K562 (cell line): ENCODE results near the gene NOSIP. TPM values are rescaled to one million over a fixed set of nuclear protein-coding genes. Genes with fewer than 3 reads are reported as not detected.

Experiments used
- ATAC-seq: fragments of 200-7000 bp; cut with Tn5 transposase; 3 replicates; pipeline ENCODE4 v1.9.1; 2020; ENCODE audit warnings: moderate library complexity
- BruUV-seq: library from RNA; stranded (reverse); fragments of 400-500 nt; replicated peaks from 2 replicates; lab custom pipeline; 2021; lab: Mats Ljungman, UMichigan
- CTCF ChIA-PET: fragments of 300-600 bp; formaldehyde crosslinking; extraction: SDS; loops from one replicate; lab custom pipeline; 2021; ENCODE audit warnings: low intra/inter-chr PET ratio; lab: Yijun Ruan, JAX
- POLR2A ChIA-PET: fragments of 300-600, 350-650 bp; sonication (Branson Sonifier 250); formaldehyde crosslinking; extraction: SDS; loops from one replicate; lab custom pipeline; 2021; ENCODE audit warnings: antibody characterized with exemption, inconsistent platforms; lab: Yijun Ruan, JAX
- DNase-seq, 4 experiments: peaks; one replicate each; pipeline versions ENCODE4 v3.0.0 to v3.0.0-alpha.2; 2011 to 2018; ENCODE audit warnings: low spot score in 3 of 4, mixed read lengths in 3 of 4; ENCODE audit errors: extremely low read depth in 1 of 4
- FAIRE-seq: peaks from 2 replicates; lab custom pipeline; 2011; peaks lifted over from hg19 to GRCh38; lab: Jason Lieb, UNC
- H2AFZ ChIP-seq: 2 replicates; pipeline ENCODE4 v1.6.0; 2011; ENCODE audit warnings: low read depth, low read length, control low read depth, inconsistent platforms
- H3K27ac ChIP-seq: fragments of 200-600 bp; 3 replicates; pipeline ENCODE4 v1.8.0; 2011; ENCODE audit warnings: low read depth, mild to moderate bottlenecking, control low read depth, inconsistent platforms, low read length, moderate library complexity, mixed read lengths; ENCODE audit errors: extremely low read depth
- H3K27me3 ChIP-seq, 2 experiments: fragments of 300-600 bp in 1 of 2; 2 replicates in 1 of 2; 3 replicates in 1 of 2; pipeline versions ENCODE4 v1.6.0 to v1.8.0; 2011; ENCODE audit warnings: inconsistent platforms in 2 of 2, low read length in 2 of 2, mild to moderate bottlenecking in 1 of 2, mixed read lengths in 1 of 2, moderate library complexity in 1 of 2; ENCODE audit not compliant: control insufficient read depth in 2 of 2, insufficient read depth in 2 of 2
- H3K36me3 ChIP-seq: fragments of 300-600 bp; 3 replicates; pipeline ENCODE4 v1.8.0; 2011; ENCODE audit warnings: mild to moderate bottlenecking, low read length, inconsistent platforms; ENCODE audit not compliant: control insufficient read depth, insufficient read depth
- H3K4me1 ChIP-seq, 2 experiments: fragments of 200-600 bp in 1 of 2; replicated peaks in 1 of 2; 2 replicates in 1 of 2; 3 replicates in 1 of 2; pipeline versions ENCODE4 v1.5.1 to v1.8.0; 2011; ENCODE audit warnings: inconsistent platforms in 2 of 2, low read length in 2 of 2, mild to moderate bottlenecking in 1 of 2, mixed read lengths in 1 of 2, moderate library complexity in 1 of 2; ENCODE audit not compliant: control insufficient read depth in 2 of 2, insufficient read depth in 2 of 2
- H3K4me2 ChIP-seq: 2 replicates; pipeline ENCODE4 v1.6.1; 2011; ENCODE audit warnings: low read length, control low read depth, inconsistent platforms, mixed read lengths; ENCODE audit not compliant: insufficient read depth
- H3K4me3 ChIP-seq: fragments of 200-600 bp; sonication (generic), shearing (Covaris generic); 2 replicates; pipeline ENCODE4 v1.5.1; 2016; ENCODE audit warnings: control low read depth, inconsistent platforms
- H3K79me2 ChIP-seq: fragments of 200-600 bp; 3 replicates; pipeline ENCODE4 v1.8.0; 2011; ENCODE audit warnings: low read length, inconsistent platforms; ENCODE audit not compliant: control insufficient read depth, insufficient read depth
- H3K9ac ChIP-seq, 2 experiments: 2 replicates each; pipeline versions ENCODE4 v1.6.0 to v1.6.1; 2011; ENCODE audit warnings: low read depth in 2 of 2, low read length in 2 of 2, control low read depth in 1 of 2, inconsistent platforms in 1 of 2, mild to moderate bottlenecking in 1 of 2, mixed read lengths in 1 of 2; ENCODE audit not compliant: insufficient read depth in 1 of 2
- H3K9me1 ChIP-seq: one replicate; pipeline ENCODE4 v1.6.0; 2011; ENCODE audit warnings: inconsistent platforms, mild to moderate bottlenecking, low read length, moderate library complexity; ENCODE audit not compliant: control insufficient read depth, insufficient read depth
- H3K9me3 ChIP-seq: replicated peaks from 2 replicates; pipeline ENCODE4 v1.5.1; 2011; ENCODE audit warnings: low read depth, low read length, inconsistent platforms; ENCODE audit not compliant: control insufficient read depth, insufficient read depth
- H4K20me1 ChIP-seq: replicated peaks from 2 replicates; pipeline ENCODE4 v1.6.1; 2011; ENCODE audit warnings: low read length, inconsistent platforms, mixed read lengths; ENCODE audit not compliant: control insufficient read depth, insufficient read depth
- ARID1B ChIP-seq: fragments of 450-650 bp; IDR thresholded peaks from 2 replicates; pipeline ENCODE4 v1.6.1; 2016; ENCODE audit warnings: antibody characterized with exemption, mild to moderate bottlenecking, inconsistent platforms
- BCL6 ChIP-seq: fragments of 250-450 bp; sonication (Bioruptor Pico); IDR thresholded peaks from 2 replicates; pipeline ENCODE4 v1.4.0; 2020
- CSDE1 ChIP-seq, 2 experiments: fragments of 450-650 bp; IDR thresholded peaks; 2 replicates each; pipeline ENCODE4 v1.6.1; 2016; ENCODE audit warnings: mild to moderate bottlenecking in 1 of 2
- E2F4 ChIP-seq: sonication (generic); formaldehyde crosslinking; IDR thresholded peaks from 2 replicates; pipeline ENCODE4 v1.8.0; 2022; ENCODE audit warnings: mild to moderate bottlenecking, low read depth, missing genetic modification reagents
- EP300 ChIP-seq: IDR thresholded peaks from 2 replicates; pipeline ENCODE4 v1.6.1; 2012; ENCODE audit warnings: low read length, improper control_type of control experiment
- GABPB1 ChIP-seq: sonication (generic); formaldehyde crosslinking; IDR thresholded peaks from 2 replicates; pipeline ENCODE4 v1.8.0; 2022; ENCODE audit warnings: mild to moderate bottlenecking, missing genetic modification reagents
- ILF3 ChIP-seq: fragments of 450-650 bp; IDR thresholded peaks from 2 replicates; pipeline ENCODE4 v1.6.1; 2018; ENCODE audit warnings: antibody characterized with exemption, mild to moderate bottlenecking, moderate library complexity, borderline replicate concordance
- KAT7 ChIP-seq: sonication (generic); formaldehyde crosslinking; IDR thresholded peaks from 2 replicates; pipeline ENCODE4 v1.8.0; 2022; ENCODE audit warnings: missing genetic modification reagents, mild to moderate bottlenecking, borderline replicate concordance
- MAFF ChIP-seq: IDR thresholded peaks from 2 replicates; pipeline ENCODE4 v1.6.1; 2012; ENCODE audit warnings: low read length, improper control_type of control experiment
- MBD2 ChIP-seq: sonication (generic); IDR thresholded peaks from 2 replicates; pipeline ENCODE4 v1.6.1; 2016; ENCODE audit warnings: low read depth, borderline replicate concordance
- RBM25 ChIP-seq: fragments of 200-400 bp; formaldehyde crosslinking; IDR thresholded peaks from 2 replicates; pipeline ENCODE4 v1.6.1; 2018; ENCODE audit warnings: low read length, low read depth, moderate library complexity; ENCODE audit not compliant: severe bottlenecking
- RHOXF2B ChIP-seq: fragments of 250-450 bp; sonication (Bioruptor Pico); conservative IDR thresholded peaks from 2 replicates; pipeline ENCODE4 v1.5.1; 2021
- SAP30 ChIP-seq: fragments of 200-600 bp; sonication (generic); IDR thresholded peaks from 2 replicates; pipeline ENCODE4 v1.6.1; 2012; ENCODE audit warnings: borderline replicate concordance, low read depth, mild to moderate bottlenecking, moderate library complexity, low read length, control low read depth, inconsistent platforms; ENCODE audit not compliant: insufficient read depth, poor library complexity, severe bottlenecking
- SIRT6 ChIP-seq: IDR thresholded peaks from one replicate; pipeline ENCODE4 v1.6.1; 2012; ENCODE audit warnings: low read depth, mild to moderate bottlenecking, control low read depth, inconsistent platforms, low read length, moderate library complexity
- STAT5A ChIP-seq: IDR thresholded peaks from 2 replicates; pipeline ENCODE4 v1.6.1; 2012; ENCODE audit warnings: low read length, inconsistent platforms, borderline replicate concordance
- WHSC1 ChIP-seq: IDR thresholded peaks from one replicate; pipeline ENCODE4 v1.6.1; 2012; ENCODE audit warnings: low read length, control low read depth, inconsistent platforms
- XRCC5 ChIP-seq: fragments of 200-400 bp; formaldehyde crosslinking; IDR thresholded peaks from 2 replicates; pipeline ENCODE4 v1.6.1; 2017; ENCODE audit warnings: low read depth, mild to moderate bottlenecking, low read length
- ZNF143 ChIP-seq: sonication (generic); formaldehyde crosslinking; IDR thresholded peaks from 2 replicates; pipeline ENCODE4 v1.9.0; 2022; ENCODE audit warnings: mild to moderate bottlenecking, missing genetic modification reagents
- ZNF785 ChIP-seq: fragments of 250-450 bp; sonication (Bioruptor Pico); IDR thresholded peaks from 2 replicates; pipeline ENCODE4 v1.4.0; 2020; ENCODE audit warnings: mild to moderate bottlenecking
- WGBS: fragments of 100-300 bp; shearing (Covaris generic); methylation state at CpG from one replicate; pipeline ENCODE4 v1.1.6; 2016; ENCODE audit warnings: low coverage, mixed read lengths; ENCODE audit not compliant: insufficient coverage; ENCODE audit errors: missing lambda C conversion rate; 5-methylcytosine and 5-hydroxymethylcytosine counted together
- in situ Hi-C: fragments of 300-500 bp; cut with MboI; formaldehyde crosslinking; loops from 4 replicates; pipeline ENCODE4 v1.15.0; 2018; ENCODE audit warnings: inconsistent platforms, mixed read lengths
- intact Hi-C: fragments of 100-400 bp; cut with micrococcal nuclease; formaldehyde crosslinking; loops from 2 replicates; pipeline ENCODE4 v1.14.2; 2022
- polyA plus RNA-seq, 8 experiments: library from polyadenylated mRNA; depleted of rRNA in 4 of 8; stranded (reverse) in 5 of 8; unstranded in 3 of 8; fragments of >200 nt; fragmentation: Nextera tagmentation in 2 of 8; fragmentation: Illumina TruSeq in 1 of 8; extraction: Ambion mirVana in 2 of 8; extraction: Trizol in 1 of 8; gene quantifications; 2 replicates each; pipeline versions ENCODE4 v1.2.1 to v1.2.3, GENCODE V29; 2011 to 2014; ENCODE audit warnings: inconsistent platforms in 1 of 8, missing spikeins in 1 of 8
- total RNA-seq, 7 experiments: library from RNA; depleted of rRNA in 6 of 7; stranded (reverse); fragments of >200 nt in 6 of 7; fragmentation: Illumina TruSeq in 2 of 7; extraction: Trizol in 2 of 7; gene quantifications; 2 replicates each; pipeline versions ENCODE4 v1.2.1 to v1.2.3, GENCODE V29; 2011 to 2021; ENCODE audit warnings: low replicate concordance in 1 of 7

Gene NOSIP
- total and polyA plus RNA-seq, 9 of the 15 experiments (the other 6 are each of a cell fraction or from before 2014, with no cell fraction given) = 14.4 to 153 (median 79.9) TPM

- no peak for TF ChIP-seq CSDE1 (IDR thresholded peaks at IDR 0.05)
- TF ChIP-seq E2F4 (CRISPR knock-in tag) = no peak
- TF ChIP-seq WHSC1 = no peak
- no peak for TF ChIP-seq MAFF
- TF ChIP-seq KAT7 = no peak
- TF ChIP-seq ZNF143 (CRISPR knock-in tag) = no peak
- TF ChIP-seq ILF3 = no peak
- no peak for TF ChIP-seq EP300
- no peak for TF ChIP-seq MBD2
- TF ChIP-seq STAT5A = no peak
- TF ChIP-seq ZNF785 (CRISPR knock-in tag) = no peak
- no peak for TF ChIP-seq BCL6 (CRISPR knock-in tag)
- no peak for TF ChIP-seq ARID1B
- no peak for TF ChIP-seq RBM25
- no peak for TF ChIP-seq XRCC5
- TF ChIP-seq SAP30 = no peak
- TF ChIP-seq RHOXF2B (CRISPR knock-in tag) = no peak
- no peak for TF ChIP-seq GABPB1
- TF ChIP-seq SIRT6 = no peak
- 88% methylated on average over 6 of the region's 7 CpGs for WGBS
- H4K20me1 ChIP-seq = no peaks in the 10 kb centered on the region; the same call in 1 of the 2 replicates
- no peak overlapping the region for H3K27ac ChIP-seq
- in situ Hi-C loops = no loop called here
- ChIA-PET POLR2A (interaction anchor here (1.1 to 1.3 kb wide), 3 partner anchors 13 to 56 kb away, joined by 3 read pairs; partner anchors contain the start of gene RPS11), CTCF (no interaction called here)
- no peaks in the 10 kb centered on the region for H3K79me2 ChIP-seq
- no peak overlapping the region for H2AFZ ChIP-seq
- peaks cover 22% of the 10 kb centered on the region; the same call in 2 of the 3 replicates for H3K36me3 ChIP-seq
- FAIRE-seq (no peak), ATAC-seq (no peak), DNase-seq (no peak)
- H3K9me3 ChIP-seq = no peaks in the 10 kb centered on the region
- no peaks in the 10 kb centered on the region for H3K27me3 ChIP-seq
- intact Hi-C loops = no loop called here
- H3K9ac ChIP-seq = no peak overlapping the region
- no peaks in the 10 kb centered on the region for H3K9me1 ChIP-seq
- H3K4me2 ChIP-seq = no peak overlapping the region
- peaks cover 2 to 29% of the 10 kb centered on the region in 2 experiments; a peak in 4 of 5 replicates for H3K4me1 ChIP-seq
- BruUV-seq = no TSS peak
- H3K4me3 ChIP-seq = no peak overlapping the region
Measured at GRCh38 chr19:49551531-49551930, 28.8 kb downstream of the NOSIP start.
